NCI-H1436 (cell line): ENCODE measurements around the gene DENND5B.
"Not testable (repeated sequence)": the region's sequence is repeated elsewhere in the genome, so short reads cannot be mapped to it uniquely, and the experiment has no call there.

ENCODE experiments used
- DNase-seq: peaks from one replicate; lab custom pipeline; 2025; lab: John Stamatoyannopoulos, UW

DENND5B gene

DNA sequence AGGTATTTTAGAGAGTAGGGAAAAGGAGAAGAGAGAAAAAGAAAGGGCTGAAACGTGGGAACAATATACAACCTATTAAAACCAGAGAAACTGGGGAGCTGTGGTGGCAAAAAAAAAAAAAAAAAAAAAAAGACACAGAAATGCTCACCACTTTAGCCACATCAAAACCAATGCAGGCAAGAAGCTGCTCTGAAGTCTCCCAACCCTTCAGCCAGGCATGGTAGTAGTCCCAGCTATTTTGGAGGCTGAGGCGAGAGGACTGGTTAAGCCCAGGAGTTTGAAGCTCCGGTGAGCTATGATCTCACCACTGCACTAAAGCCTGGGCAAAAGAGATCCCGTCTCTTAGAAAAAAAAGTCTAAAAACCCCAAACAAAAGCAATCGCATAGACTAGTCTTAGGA lies 33.2 kb downstream of the DENND5B start:
- DNase-seq: no peak

GRCh38 chr12:31555466-31555865 lies 35.5 kb downstream of the DENND5B start:
- DNase-seq: not testable (repeated sequence)

DNA sequence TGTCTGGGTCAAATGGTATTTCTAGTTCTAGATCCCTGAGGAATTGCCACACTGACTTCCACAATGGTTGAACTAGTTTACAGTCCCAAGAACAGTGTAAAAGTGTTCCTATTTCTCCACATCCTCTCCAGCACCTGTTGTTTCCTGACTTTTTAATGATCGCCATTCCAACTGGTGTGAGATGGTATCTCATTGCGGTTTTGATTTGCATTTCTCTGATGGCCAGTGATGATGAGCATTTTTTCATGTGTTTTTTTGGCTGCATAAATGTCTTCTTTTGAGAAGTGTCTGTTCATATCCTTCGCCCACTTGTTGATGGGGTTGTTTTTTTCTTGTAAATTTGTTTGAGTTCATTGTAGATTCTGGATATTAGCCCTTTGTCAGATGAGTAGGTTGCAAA lies 40.3 kb downstream of the DENND5B start:
- DNase-seq: not testable (repeated sequence)

DNA sequence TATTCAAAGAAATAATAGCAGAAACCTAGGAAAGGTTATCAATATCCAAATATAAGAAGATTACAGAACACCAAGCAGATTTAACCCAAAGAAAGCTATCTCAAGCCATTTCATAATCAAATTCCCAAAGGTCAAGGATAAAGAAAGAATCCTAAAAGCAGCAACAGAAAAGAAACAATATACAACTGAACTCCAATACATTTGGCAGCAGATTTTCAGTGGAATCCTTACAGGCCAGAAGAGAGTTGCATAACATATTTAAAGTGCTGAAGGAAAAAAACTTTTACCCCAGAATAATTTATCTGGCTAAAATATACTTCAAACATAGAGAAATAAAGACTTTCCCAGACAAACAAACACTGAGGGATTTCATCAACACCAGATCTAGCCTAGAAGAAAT lies 54.3 kb downstream of the DENND5B start:
- DNase-seq: no peak

DNA sequence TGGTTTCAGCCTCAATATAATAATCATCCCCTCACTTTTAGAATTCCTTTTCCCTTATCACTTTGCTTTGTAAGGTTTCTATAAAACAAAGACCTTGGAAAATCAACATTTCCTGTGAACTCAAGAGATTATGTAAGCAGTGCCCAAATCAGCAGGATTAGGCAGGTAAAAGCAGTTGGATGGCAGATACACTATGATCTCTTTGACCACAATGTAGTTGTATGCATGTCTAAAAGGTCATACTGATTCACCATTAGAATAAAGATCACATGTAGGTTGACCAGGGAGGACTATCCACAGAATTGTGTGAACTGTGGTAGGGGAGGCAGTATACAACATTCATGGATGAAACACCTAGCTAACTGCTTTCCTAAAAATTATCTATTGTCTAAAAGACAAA lies 57.5 kb downstream of the DENND5B start:
- no peak for DNase-seq

DNA sequence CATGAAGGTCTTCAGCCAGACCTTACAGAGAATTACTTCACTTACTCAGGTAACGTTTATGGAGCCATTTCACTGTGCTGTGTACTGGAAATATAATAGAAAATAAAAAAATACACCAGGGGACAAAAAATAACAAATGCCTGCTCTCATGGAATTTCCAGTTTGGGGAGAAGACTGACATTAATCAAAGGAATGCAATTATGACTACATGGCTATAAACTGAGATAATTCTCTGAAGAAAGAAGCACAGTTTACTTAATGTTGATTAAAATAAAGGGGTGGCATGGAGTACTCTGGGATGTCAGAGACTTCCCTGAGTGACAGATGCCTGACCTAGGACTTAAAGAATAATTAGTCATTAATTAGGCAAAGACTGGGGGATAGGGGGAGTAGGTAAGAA lies 59.0 kb downstream of the DENND5B start:
- DNase-seq: no peak

DNA sequence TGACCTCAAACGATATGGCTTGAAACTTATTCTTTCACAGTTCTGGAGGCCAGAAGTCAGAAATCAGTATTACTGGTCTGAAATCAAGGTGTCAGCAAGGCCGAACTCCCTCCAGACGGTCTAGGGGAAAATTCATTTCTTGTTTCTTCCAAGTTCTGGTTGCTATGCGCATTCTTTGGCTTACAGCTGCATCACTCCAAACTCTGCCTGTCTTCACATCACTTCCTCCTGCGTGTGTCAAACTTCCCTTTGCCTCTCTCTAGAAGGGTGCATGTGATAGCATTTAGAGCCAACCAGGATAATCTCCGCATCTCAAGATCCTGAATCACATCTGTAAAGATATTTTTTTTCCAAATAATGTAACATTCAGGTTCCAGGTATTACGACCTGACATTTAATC lies 62.8 kb downstream of the DENND5B start:
- DNase-seq: no peak

GRCh38 chr12:31527083-31527482 lies 63.9 kb downstream of the DENND5B start:
- no peak for DNase-seq

DNA sequence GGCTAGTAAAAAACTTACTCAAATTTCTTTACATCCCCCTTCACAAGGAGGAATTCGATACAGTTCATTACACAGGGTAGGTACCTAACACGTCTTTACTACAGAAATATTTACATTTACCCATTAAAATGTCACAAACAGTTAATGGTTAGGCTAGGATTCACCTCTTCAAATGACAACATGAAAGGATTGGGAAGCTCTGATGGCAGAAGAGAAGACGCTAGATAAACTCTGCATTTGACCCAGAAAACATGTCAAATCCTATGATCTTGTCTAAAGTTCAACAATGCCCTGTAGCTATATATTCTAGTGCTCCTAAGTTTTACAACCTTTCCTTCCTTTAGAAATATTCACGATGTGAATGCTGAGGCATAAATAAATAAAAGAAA lies 64.8 kb downstream of the DENND5B start:
- no peak for DNase-seq

DNA sequence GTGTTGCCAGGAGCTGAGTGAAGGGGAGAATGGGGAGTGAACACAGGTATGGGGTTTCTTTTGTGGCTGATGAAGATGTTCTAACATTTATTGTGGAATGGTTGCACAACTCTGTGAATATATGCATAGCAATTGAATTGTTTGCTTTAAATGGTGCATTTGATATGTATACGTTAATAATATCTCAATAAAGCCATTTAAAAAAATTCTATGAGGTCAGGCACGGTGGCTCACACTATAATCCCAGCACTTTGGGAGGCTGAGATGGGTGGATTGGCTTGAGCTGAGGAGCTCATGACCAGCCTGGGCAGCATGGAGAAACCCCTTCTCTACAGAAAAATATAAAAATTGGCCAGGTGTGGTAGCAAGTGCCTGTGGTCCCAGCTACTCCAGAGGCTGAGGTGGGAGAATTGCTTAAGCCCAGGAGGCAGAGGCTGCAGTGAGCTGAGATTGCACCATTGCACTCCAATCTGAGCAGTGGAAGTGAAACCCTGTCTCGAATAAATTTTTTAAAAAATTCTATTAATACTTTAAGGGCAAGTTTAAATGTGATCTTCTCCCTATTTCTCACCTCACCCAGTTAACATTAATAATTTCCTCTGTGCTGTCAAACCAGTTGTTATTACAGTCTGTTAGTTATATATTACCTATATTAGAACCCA lies 65.3 kb downstream of the DENND5B start:
- no peak for DNase-seq

- no peak for DNase-seq
These were observed 66.0 kb downstream of the DENND5B start for GRCh38 chr12:31524791-31525495.

DNA sequence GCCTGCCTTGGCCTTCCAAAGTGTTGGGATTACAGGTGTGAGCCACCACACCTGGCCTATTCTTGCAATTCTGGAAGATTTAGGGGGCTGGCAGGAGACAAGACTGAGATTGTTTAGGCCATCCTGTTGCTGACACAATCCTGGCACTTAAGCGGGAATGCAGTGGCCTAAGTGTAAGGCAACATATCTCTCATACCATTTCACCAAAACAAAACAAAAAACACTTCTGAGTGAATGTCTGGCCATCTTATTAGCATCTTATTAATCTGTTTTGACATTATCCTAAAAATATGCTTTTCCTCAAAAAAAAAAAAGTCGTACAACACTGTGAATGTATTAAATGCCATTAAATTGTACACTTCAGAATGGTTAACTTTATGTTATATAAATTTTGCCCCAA lies 67.6 kb downstream of the DENND5B start:
- DNase-seq: no peak

- no peak for DNase-seq
These were observed 68.3 kb downstream of the DENND5B start for GRCh38 chr12:31522607-31523006.

DNA sequence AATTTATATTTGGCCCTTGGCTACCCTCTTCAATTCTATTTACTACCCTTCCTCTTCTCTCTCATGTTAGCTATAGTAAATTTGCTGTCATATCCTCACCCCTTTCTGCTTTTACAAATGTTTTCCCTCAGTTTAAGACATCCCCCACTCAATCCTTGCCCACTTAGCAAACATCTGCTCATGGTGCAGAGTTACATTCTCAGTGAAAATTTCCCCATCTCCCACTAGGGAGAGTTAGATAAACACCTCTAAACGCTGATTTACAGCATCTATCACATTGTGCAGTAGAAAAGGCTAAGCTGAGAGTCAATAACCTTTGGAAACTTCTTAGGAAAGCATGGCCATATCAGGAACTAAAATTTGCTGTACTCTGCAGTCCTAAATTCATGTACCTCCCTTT lies 69.0 kb downstream of the DENND5B start:
- DNase-seq: no peak

GRCh38 chr12:31519511-31519910 lies 71.4 kb downstream of the DENND5B start:
- DNase-seq: no peak

DNA sequence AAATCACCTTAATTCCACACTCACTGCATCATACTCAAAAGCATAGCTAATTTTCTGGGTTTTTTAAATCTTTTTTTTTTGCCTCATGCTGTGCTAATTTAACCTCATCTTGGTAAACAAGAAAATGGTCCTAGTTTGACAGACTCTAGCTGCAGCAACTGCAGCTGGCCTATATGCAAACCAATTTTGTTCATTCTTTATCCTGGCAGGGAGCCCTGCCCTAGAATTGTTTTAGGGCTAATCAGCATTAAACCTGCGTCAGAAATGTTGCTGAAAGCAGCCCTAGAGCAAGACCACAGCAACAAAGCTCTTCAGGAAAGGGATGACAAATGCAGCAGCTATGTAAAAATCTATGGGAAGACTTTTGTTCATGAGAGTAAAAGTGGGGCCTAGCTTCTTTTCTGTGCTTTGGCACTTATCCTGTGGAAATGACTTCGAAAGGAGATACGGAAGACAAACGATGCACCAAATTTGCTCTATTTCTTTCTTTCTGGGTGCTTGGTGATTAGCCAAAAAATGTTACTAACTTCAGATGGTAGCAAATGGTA lies 72.2 kb downstream of the DENND5B start:
- DNase-seq: peak; percentile 55

- DNase-seq: no peak
These were observed 72.9 kb downstream of the DENND5B start for GRCh38 chr12:31517994-31518393.

DNA sequence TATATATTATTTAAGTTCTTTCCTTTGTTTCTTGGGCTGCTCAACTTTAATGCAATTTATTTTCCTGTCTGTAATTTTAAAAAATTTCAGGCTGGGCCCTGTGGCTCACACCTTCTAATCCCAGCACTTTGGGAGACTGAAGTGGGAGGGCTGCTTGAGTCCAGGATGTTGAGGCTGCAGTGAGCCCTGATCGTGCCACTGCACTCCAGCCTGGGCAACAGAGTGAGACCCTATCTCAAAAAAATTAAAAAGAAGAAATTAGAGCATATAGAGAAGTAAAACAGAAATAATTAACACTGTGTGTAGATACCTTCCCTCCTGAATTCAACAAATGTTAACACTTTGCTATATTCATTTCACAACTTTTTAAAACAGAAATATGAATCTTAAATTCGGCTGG lies 74.2 kb downstream of the DENND5B start:
- DNase-seq: no peak

GRCh38 chr12:31514912-31515311 lies 76.0 kb downstream of the DENND5B start:
- DNase-seq: no peak

- DNase-seq: no peak
These were observed 80.9 kb downstream of the DENND5B start for GRCh38 chr12:31510034-31510433.

DNA sequence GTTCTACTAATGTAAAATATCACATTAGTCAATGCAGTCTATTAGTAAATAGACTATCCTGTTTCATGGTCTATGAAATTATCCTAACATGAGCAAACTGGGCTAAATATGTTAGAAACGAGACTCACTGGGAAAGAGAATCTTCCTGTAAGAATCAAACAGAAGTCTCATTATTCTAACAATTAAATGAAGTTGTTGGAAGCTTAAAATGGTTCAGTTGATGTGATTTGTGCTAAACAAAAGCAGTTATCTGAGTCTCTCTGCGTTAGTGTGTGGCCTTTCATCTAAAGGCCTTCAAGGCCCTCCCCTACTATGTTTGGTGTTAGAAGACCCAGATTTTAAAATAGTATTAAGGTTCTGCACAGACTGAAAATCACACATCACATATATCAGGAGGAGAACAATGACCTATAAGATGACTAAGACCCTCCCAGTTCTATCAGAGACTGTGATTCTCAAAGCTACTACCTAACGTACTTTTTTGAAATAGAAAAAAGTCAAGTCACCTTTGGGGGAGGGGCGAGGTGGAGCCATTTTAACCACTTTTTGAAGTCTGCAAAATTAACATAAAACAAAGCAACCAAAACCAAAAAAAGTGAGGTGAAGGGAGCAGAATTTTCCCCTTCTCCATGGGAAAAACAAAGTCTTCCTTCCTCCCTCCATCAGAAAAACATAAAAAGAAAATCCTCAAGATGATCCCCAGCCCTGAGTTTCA lies 82.3 kb downstream of the DENND5B start:
- no peak for DNase-seq

DNA sequence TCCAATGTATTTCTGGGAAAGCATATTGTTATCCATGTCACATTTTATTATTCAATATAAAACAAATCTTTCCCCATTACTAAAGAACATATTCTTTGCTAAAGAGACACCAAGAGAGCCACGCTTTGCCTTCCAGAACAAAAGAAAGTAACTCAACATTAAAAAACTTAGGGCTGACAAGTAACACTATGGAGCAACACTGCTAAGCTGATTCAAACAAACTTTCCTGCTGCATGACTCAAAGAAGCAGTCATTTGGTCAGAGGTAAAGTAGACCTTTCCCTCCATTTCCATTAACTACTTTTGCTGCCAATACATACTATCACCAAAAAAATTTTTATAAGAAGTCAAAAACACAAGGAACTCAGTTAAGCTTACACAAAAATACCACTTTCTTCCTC lies 83.0 kb downstream of the DENND5B start:
- no peak for DNase-seq
